ENCODE results near the gene SPRING1. TPM values are rescaled to one million over a fixed set of nuclear protein-coding genes. Genes with fewer than 3 reads are reported as not detected.

The SPRING1 gene
- total RNA-seq, 2 donors from 2014 or later: 55.5 to 62.1 TPM

GRCh38 chr12:116777245-116777644 is 39.4 kb upstream of the SPRING1 start:
- Histone ChIP-seq H3K36me3 (no peaks in the 10 kb centered on the region), H3K27me3 (no peaks in the 10 kb centered on the region), H3K4me3 (no peak overlapping the region), H3K4me1 (no peaks in the 10 kb centered on the region), H3K9ac (ENCODE audit: low read depth in 2 of 2, low read length in 2 of 2) (no peak overlapping the region), H3K9me3 (no peaks in the 10 kb centered on the region), H3K27ac (no peak overlapping the region)
- TF ChIP-seq CTCF (IDR thresholded peaks at IDR 0.05): no peak
- no peak for DNase-seq
- intact Hi-C loops (cut with DNase I): no loop called here

- Histone ChIP-seq H3K9me3 (no peaks in the 10 kb centered on the region), H3K27me3 (no peaks in the 10 kb centered on the region), H3K36me3 (no peaks in the 10 kb centered on the region), H3K4me1 (no peaks in the 10 kb centered on the region), H3K4me3 (no peak overlapping the region), H3K9ac (ENCODE audit: low read depth in 2 of 2, low read length in 2 of 2) (no peak overlapping the region), H3K27ac (no peak overlapping the region)
- DNase-seq: no peak
- no peak for TF ChIP-seq CTCF (IDR thresholded peaks at IDR 0.05)
- intact Hi-C loops (cut with DNase I): no loop called here
Measured at GRCh38 chr12:116774020-116774419, 36.2 kb upstream of the SPRING1 start.

GRCh38 chr12:116773276-116773731 is 35.4 kb upstream of the SPRING1 start:
- H3K27me3 ChIP-seq: no peaks in the 10 kb centered on the region
- TF ChIP-seq CTCF (IDR thresholded peaks at IDR 0.05): no peak
- H3K9ac ChIP-seq (ENCODE audit: low read depth in 2 of 2, low read length in 2 of 2): no peak overlapping the region
- no peaks in the 10 kb centered on the region for H3K4me1 ChIP-seq
- intact Hi-C loops (cut with DNase I): no loop called here
- H3K27ac ChIP-seq: no peak overlapping the region
- no peaks in the 10 kb centered on the region for H3K9me3 ChIP-seq
- no peak overlapping the region for H3K4me3 ChIP-seq
- no peak for DNase-seq
- no peaks in the 10 kb centered on the region for H3K36me3 ChIP-seq

- H3K9ac ChIP-seq (ENCODE audit: low read depth in 2 of 2, low read length in 2 of 2): no peak overlapping the region
- H3K9me3 ChIP-seq: no peaks in the 10 kb centered on the region
- no peak for TF ChIP-seq CTCF (IDR thresholded peaks at IDR 0.05)
- no peak overlapping the region for H3K4me3 ChIP-seq
- no peak overlapping the region for H3K27ac ChIP-seq
- H3K4me1 ChIP-seq: no peaks in the 10 kb centered on the region
- DNase-seq: no peak
- no peaks in the 10 kb centered on the region for H3K27me3 ChIP-seq
- intact Hi-C loops (cut with DNase I): no loop called here
- H3K36me3 ChIP-seq: no peaks in the 10 kb centered on the region
Measured at GRCh38 chr12:116771651-116772050, 33.8 kb upstream of the SPRING1 start.

- TF ChIP-seq CTCF (IDR thresholded peaks at IDR 0.05): no peak
- H3K9ac ChIP-seq (ENCODE audit: low read depth in 2 of 2, low read length in 2 of 2): no peak overlapping the region
- intact Hi-C loops (cut with DNase I): no loop called here
Measured at GRCh38 chr12:116766746-116767145, 28.9 kb upstream of the SPRING1 start.

GRCh38 chr12:116766285-116766684 is 28.4 kb upstream of the SPRING1 start:
- intact Hi-C loops (cut with DNase I): no loop called here
- no peaks in the 10 kb centered on the region for H3K4me1 ChIP-seq
- H3K27ac ChIP-seq: no peak overlapping the region
- H3K4me3 ChIP-seq: no peak overlapping the region
- no peaks in the 10 kb centered on the region for H3K27me3 ChIP-seq
- no peak for DNase-seq
- no peak for TF ChIP-seq CTCF (IDR thresholded peaks at IDR 0.05)
- H3K36me3 ChIP-seq: no peaks in the 10 kb centered on the region
- H3K9ac ChIP-seq (ENCODE audit: low read depth in 2 of 2, low read length in 2 of 2): no peak overlapping the region
- no peaks in the 10 kb centered on the region for H3K9me3 ChIP-seq

More at GRCh38 chr12:116766746-116767145, 28.9 kb upstream of the SPRING1 start:
- Histone ChIP-seq H3K27me3 (no peaks in the 10 kb centered on the region), H3K27ac (no peak overlapping the region), H3K4me1 (no peaks in the 10 kb centered on the region), H3K4me3 (no peak overlapping the region), H3K9me3 (no peaks in the 10 kb centered on the region), H3K36me3 (no peaks in the 10 kb centered on the region)
- no peak for DNase-seq
